ENCODE data around the gene LONP2.

GRCh38 chr16:48220891-48221290 lies 23.2 kb upstream of the LONP2 start:
- no peak for TF ChIP-seq CTCF (IDR thresholded peaks at IDR 0.05; ENCODE audit: insufficient read depth, low read depth, low read length)
- no peak for TF ChIP-seq EZH2 (IDR thresholded peaks at IDR 0.05; ENCODE audit: insufficient read depth, low read length)

All from astrocyte (in vitro differentiated cells and primary cell).